ENCODE data around the gene UGGT1.

UGGT1 gene, protein sequence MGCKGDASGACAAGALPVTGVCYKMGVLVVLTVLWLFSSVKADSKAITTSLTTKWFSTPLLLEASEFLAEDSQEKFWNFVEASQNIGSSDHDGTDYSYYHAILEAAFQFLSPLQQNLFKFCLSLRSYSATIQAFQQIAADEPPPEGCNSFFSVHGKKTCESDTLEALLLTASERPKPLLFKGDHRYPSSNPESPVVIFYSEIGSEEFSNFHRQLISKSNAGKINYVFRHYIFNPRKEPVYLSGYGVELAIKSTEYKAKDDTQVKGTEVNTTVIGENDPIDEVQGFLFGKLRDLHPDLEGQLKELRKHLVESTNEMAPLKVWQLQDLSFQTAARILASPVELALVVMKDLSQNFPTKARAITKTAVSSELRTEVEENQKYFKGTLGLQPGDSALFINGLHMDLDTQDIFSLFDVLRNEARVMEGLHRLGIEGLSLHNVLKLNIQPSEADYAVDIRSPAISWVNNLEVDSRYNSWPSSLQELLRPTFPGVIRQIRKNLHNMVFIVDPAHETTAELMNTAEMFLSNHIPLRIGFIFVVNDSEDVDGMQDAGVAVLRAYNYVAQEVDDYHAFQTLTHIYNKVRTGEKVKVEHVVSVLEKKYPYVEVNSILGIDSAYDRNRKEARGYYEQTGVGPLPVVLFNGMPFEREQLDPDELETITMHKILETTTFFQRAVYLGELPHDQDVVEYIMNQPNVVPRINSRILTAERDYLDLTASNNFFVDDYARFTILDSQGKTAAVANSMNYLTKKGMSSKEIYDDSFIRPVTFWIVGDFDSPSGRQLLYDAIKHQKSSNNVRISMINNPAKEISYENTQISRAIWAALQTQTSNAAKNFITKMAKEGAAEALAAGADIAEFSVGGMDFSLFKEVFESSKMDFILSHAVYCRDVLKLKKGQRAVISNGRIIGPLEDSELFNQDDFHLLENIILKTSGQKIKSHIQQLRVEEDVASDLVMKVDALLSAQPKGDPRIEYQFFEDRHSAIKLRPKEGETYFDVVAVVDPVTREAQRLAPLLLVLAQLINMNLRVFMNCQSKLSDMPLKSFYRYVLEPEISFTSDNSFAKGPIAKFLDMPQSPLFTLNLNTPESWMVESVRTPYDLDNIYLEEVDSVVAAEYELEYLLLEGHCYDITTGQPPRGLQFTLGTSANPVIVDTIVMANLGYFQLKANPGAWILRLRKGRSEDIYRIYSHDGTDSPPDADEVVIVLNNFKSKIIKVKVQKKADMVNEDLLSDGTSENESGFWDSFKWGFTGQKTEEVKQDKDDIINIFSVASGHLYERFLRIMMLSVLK (N-terminal part only)

DNA sequence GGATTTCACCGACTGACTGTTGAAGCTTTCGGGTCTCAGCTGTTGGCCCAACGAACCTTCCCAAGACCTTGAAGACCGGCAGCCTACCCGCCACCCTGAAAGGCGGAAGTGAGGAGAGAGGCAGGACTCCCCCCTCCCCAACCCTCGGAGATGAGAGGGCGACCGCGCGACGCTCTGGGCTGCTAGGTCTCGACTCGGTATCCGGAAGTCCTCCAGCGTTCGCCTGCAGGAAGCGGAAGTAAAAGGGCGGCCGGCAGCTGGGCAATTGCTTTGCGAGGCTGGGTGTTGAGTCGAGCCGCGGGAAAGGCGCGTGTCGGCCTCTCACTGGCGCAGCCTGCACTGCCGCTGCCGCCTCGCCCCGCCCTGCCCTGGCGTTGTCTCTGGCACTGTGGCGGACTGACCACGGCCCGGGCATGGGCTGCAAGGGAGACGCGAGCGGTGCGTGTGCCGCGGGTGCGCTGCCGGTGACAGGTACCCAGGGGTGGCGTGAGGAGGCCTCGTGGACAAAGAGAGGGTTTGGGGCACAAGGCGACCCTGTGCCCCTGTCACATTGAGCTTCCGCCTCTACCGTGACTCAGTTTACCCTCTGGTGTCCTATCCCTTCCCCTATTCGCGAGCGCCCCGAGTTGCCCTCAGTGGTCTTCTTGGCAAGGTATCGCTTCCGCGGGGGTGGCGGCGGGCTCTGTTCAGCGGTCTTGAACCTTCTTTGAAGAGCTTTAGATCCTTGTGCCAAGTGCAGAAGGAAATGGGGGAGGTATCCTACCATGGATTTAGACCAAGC is at the start of gene UGGT1:
Gene UGGT1, plus strand, starts transcription at position 256 of the 781 bp plus-strand sequence. Its CDS starts 158 bp downstream, at position 414.
- DNase-seq (ENCODE audit: low spot score) = peak; percentile 97

DNA sequence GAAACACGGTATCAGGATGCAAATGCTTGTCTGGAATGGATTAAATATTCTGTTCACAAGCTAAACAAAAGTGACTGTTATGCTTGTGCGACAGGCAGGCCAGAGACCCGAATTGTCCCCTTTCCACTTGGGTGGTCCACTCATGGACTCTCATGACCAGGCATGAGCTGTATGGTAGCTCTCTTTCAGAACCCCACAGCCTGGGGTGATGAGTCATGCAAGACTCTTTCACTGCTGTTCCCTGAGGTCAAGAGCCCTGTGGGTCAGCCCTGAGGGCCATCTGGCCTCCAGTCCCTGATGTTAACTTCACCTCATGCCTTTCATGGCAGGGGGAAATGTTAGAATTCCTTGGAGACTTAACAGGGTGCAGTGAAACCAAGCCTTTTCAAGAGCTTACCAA is 49.4 kb upstream of the UGGT1 start:
- DNase-seq (ENCODE audit: low spot score) = no peak

DNA sequence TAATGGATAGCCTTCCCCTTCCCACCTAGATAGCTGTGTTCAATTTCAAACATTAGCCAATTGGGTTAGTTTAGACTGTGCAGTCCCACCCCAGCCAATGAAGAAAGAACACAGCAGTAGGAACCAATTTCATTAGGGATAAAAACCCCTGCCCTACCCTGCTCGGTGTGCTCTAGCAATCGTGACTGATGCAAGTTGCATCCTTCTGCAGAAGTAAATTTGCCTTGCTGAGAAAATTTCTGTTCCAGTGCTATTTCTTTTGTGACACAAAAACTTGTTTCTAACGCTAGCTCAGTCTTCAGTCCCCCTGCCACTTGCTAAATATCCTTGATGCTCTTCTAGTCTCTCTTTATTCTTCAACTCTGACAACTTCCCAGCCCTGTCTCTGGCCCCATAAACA is 48.0 kb upstream of the UGGT1 start:
- no peak for DNase-seq (ENCODE audit: low spot score)

DNA sequence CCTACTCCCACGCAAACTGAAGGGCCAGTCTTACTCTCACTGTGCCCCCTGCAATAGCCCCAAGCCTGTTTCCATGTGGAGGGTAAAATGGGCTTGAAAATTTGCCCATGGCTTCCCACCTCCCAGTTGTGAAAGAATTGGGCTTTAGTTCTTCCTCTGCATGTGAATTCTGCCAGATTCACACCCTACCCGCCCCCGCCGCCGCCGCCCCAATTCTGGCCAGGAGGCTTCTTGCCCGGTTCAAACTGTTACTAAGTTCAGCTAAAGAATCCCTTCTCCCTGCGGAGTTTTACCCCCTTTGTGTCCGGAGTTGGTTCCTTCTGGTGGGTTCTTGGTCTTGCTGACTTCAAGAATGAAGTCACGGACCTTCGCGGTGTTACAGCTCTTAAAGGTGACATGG is 37.7 kb upstream of the UGGT1 start:
- DNase-seq (ENCODE audit: low spot score) = no peak

DNA sequence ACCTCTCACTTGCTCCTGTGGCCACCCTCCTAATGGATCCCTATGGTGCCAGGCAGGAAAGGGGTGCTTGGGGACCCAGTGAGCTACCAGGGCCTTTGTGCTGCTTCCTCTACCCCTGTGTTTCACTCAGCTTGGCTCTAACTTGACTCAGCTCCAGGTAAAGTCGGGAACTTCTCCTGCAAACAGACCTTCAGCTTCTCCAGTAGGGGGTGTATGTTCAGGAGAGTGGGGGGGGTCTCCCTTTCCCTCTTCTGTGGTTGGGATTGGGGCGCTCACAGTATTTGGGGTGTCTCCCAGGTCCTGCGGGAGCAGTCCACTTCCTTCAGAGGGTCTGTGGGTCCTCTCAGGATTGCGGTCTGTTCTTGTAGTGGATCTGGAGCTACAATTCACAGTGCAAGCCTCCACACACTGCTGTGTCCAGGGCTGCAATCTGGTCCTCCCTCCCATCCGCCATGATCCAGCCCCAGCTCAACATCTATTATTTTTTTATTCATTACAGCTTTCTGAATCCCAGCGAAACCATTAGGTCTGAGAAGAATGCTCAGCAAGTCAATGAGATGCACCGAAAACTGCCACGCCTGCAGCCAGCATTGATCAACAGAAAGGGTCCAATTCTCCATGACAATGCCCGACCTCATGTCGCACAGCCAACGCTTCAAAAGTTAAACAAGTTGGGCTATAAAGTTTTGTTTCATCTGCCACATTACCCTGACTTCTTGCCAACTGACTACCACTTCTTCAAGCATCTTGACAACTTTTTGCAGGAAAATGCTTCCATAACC is 36.7 kb upstream of the UGGT1 start:
- DNase-seq (ENCODE audit: low spot score) = no peak

DNA sequence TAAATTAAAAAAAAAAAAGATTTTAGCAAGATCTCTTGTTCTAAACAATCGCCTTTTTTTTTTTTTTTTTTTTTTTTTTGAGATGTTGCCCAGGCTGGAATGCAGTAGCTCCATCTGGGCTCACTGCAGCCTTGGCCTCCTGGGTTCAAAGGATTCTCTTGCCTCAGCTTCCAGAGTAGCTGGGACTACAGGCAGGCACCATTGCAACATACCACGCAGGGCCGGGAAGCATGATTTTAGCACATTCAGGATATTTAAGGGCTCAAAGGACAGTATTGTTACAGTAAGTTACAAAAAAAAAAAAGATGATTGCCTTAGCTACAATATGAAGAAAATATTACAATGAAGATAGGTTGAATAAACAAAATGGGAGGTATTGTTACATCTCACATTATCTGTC is 33.7 kb upstream of the UGGT1 start:
- no peak for DNase-seq (ENCODE audit: low spot score)

DNA sequence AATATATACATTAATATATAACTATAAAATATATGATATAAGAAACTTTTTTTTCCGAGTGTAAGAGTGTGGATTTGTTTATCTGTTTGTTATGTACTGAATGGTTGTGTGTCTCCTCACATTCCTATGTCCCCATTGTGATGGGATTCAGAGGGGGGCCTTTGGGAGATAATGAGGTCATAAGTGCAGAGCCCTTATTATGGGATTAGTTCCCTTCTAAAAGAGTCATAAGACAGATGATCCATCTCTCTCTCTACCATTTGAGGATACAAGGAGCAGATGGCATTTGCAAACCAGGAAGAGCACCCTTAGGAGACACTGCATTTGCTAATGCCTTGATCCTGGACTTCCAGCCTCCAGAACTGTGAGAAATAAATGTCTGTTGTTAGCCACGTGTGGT is 32.9 kb upstream of the UGGT1 start:
- DNase-seq (ENCODE audit: low spot score) = no peak

DNA sequence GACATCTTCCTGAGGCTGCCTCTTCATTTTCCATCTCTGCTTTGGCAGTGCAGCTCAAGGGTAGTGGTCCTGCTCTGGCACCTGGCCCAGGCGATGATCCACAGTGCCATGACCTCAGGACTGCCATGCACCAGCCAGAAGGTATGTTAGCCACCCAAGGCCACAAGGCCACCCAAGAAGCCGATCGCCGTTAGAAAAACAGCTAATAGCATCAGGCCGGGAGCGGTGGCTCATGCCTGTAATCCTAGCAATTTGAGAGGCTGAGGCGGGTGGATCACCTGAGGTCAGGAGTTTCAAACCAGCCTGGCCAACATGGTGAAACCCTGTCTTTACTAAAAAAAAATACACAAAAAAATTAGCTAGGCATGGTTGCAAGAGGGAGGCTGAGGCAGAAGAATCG is 28.4 kb upstream of the UGGT1 start:
- DNase-seq (ENCODE audit: low spot score) = no peak

DNA sequence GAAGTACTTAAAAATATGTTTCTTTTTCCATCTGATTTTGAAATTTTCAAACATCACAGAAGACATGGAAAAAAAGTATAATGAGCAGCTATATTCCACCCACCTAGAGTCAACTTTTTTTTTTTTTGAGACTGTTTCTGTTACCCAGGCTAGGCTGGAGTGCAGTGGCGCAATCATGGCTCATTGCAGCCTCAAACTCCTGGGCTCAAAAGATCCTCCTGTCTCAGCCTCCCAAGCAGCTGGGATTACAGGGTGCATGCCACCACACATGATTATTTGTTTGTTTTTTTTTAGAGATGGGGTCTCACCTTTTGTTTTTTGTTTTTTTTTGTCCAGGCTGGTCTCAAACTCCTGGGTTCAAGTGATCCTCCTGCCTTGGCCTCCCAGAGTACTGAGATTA is 26.6 kb upstream of the UGGT1 start:
- DNase-seq (ENCODE audit: low spot score) = no peak

DNA sequence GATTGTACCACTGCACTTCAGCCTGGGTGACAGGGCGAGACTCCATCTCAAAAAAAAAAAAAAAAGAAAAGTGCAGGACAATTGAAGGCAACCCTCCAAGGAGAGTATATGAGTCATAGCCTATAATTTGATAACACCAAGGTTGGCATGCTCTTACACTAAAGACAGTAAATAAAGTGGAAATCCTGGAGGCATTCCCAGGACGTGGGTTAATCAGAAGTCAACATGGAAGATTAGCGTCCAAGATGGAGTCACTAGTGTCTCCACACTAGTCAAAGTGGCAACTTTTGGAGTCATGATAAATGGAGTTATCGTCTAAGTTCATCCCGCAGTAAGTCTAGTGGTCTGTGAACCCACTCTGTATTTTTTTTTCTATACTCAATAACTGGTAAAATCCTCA is 21.2 kb upstream of the UGGT1 start:
- no peak for DNase-seq (ENCODE audit: low spot score)

DNA sequence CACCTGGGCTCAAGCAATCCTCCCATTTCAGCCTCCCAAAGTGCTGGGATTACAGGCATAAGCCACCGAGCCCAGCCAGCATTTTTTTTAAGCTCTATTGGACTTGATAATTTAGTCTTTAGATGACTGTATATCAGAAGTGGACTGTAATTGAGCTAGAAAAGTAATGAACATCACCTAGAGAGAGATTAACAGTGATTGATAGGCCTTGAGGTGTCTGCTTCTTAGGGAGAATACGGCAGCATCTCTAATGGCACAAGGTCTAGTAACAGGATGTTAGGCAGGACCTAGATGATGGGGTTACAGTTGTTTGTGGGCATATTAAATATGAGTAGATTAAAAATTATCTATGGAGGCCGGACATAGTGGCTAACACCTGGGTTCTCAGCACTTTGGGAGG is 17.7 kb upstream of the UGGT1 start:
- no peak for DNase-seq (ENCODE audit: low spot score)

DNA sequence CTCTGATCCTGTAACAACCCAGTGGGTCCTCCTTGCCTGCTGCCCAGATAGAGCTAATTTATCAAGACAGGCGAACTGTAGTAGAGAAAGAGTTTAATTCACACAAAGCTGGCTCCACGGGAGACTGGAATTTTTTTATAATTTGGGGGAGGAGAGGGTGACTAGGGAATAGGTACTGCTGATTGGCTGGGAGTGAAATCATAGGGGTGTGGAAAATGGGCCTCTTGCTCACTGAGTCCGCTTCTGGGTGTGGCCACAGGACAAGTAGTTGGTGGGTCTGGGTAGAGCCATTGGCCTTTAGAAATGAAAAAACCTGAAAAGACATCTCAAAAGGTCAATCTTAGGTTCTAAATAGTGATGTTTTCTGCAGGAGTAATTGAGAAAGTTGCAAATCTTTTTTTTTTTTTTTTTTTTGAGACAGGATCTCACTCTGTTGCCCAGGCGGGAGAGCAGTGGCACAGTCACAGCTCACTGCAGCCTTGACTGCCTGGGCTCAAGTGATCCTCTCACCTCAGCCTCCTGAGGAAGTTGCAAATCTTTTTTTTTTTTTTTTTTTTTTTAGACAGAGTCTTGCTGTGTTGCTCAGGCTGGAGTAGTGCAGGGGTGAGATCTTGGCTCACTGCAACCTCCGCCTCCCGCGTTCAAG is 14.4 kb upstream of the UGGT1 start:
- no peak for DNase-seq (ENCODE audit: low spot score)

DNA sequence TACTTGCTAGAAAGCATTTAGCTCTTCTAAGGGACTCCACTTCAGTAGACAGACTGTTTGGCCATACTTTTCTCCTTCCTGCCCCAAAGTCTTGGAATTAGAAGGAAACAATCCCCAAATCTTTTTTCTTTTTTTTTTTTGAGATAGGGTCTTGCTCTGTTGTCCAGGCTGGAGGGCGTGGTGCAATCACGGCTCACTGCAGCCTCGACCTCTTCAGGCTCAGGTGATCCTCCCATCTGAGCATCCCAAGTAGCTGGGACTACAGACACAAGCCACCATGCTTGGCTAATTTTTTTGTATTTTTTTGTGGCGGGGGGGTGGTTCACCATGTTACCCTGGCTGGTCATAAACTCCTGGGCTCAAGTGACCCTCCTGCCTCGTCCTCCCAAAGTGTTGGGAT is 6.2 kb upstream of the UGGT1 start:
- DNase-seq (ENCODE audit: low spot score) = no peak

DNA sequence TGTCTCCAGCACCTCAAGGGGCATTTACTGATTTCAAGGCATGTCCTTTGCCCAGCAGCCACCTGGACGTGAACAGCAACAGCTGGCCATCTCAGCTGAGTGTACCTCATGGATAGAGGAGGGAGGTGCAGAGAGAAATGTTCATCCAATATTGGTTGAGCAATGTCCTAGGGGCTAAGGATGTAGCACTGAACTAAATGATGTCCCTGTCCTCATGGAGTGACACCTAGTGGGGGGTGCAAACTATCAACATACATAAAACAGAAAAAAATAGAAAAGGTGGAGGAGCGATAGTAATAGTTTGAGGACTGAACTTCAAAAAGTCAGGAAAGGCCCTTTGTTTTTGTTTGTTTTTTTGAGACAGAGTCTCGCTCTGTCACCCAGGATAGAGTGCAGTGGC is 4.8 kb upstream of the UGGT1 start:
- DNase-seq (ENCODE audit: low spot score) = no peak

DNA sequence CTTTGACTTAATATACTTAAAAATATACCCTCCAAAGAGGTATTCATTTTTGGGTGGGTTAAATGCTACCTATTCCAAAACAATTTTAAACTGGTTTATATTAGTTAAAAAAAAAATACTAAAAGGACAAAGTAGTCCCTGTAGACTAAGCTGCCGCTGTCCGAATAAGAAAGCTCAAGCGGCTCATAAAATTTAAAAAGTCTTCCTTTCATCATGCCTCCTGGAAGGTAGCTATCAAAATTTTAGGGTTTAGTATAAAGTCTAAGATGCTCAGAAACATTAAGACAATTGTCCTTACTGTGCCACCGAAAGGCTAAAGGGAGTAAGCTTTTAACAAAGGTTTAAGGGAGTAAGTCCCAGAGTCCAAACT is 440 bp upstream of the UGGT1 start:
- no peak for DNase-seq (ENCODE audit: low spot score)

DNA sequence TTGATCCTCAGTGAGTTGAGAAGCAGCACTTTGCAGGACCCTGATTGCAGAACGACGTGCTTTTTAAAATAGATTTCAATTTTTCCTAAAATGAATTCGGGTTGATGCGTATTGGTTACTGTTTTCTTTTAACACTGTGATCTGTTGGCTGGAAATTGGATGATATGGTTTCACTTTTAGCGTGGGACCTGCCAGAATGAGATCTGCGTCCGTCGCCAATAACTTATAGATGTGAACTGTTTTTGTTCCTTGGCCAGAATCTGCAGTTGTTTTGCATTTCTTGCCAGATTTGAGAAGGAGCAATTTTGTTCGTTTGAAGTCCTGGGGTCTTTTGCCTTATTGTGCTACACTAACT is 703 bp downstream of the UGGT1 start:
- DNase-seq (ENCODE audit: low spot score) = peak; percentile 9

DNA sequence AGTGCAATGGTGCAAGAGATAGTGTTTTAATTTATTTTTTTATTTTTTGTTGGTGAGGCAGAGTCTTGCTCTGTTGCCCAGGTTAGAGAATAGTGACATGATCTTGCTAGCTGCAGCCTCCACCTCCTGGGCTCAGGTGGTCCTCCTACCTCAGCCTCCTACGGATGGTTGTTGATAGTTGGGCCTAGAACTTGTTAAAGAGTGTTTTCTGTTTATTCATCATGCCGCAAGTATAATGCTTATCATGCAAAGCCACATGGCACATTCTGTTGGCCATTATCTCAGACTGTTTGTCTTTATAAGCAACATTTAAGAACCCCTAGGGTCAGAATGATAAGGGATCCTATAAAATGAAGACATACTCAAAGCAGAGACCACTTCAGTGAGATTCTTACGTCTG is 1.7 kb downstream of the UGGT1 start:
- no peak for DNase-seq (ENCODE audit: low spot score)

DNA sequence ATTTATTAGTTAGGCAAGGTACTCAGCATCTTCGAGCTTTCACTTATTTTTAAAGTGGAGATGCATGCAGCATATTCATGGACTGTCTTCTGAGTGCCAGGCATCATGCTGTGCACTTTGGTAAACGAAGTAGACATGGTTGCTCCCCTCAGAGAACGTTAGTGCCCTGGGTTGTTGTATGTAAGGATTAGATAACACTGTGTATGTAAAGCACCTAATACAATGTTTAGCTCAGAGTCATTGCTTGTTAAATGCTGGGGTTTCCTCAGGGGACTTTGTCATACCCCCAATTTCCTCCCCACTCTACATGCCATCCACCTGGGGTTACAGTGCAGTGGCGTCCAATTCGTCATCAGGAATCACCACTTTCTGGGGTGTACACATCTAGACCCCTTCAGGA is 2.8 kb downstream of the UGGT1 start:
- no peak for DNase-seq (ENCODE audit: low spot score)

DNA sequence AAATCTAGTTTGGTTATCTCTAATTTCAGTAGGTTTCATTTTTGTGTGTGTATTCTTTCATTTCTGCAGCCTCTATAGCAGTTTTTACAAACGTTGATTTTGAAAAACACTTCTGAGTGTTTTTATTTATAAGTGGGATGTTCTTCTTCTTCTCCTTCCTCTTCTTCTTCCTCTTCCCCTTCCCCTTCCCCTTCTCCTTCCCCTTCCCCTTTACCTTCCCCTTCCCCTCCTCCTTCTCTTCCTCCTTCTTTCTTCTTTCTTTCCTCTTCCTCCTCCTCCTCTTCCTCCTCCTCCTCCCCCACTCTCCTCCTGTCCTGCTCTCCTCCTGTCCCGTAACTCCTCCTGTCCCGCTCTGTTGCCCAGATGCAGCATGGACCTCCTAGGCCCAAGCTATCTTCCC is 4.2 kb downstream of the UGGT1 start:
- no peak for DNase-seq (ENCODE audit: low spot score)

DNA sequence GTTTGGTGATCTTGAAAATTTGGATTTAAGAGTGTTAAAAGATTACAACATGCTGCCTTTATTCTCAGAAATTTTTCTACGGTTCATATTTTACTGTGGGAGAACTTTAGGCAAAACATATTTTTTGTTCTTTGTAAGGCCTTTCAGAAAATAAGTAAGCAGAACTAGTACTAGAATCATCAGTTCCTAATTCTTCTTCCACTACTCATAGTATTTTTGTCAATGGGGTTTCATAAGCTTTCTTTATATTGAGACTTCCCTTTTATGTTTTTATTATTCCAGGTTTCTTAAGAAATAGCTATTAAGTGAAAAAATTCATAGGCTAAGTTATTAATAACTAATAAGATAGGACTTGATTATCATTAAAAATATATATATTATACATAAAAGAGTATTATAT is 12.4 kb downstream of the UGGT1 start:
- DNase-seq (ENCODE audit: low spot score) = no peak

DNA sequence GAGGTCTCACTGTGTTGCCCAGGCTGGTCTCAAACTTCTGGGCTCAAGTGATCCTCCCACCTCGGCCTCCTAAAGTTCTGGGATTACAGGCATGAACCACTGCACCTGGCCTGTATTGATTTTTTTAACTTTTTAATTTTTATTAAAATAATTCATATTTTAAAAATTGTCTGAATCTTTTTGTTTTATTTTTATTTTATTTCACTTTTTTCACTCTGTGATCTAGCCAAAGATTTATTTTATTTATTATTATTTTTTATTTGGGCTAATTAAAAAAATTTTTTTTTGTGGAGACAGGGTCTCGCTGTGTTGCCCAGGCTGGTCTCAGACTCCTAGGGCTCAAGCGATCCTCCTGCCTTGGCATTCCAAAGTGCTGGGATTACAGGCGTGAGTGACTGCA is 14.1 kb downstream of the UGGT1 start:
- DNase-seq (ENCODE audit: low spot score) = no peak
